Raji (cell line): Measurements from ENCODE around the gene OR52L1.

Experiments
- POLR2A ChIP-seq: IDR thresholded peaks from 2 replicates; pipeline ENCODE4 v1.6.1; 2011; ENCODE audit warnings: low read depth, low read length, control low read depth; ENCODE audit not compliant: insufficient read depth

The OR52L1 gene

DNA sequence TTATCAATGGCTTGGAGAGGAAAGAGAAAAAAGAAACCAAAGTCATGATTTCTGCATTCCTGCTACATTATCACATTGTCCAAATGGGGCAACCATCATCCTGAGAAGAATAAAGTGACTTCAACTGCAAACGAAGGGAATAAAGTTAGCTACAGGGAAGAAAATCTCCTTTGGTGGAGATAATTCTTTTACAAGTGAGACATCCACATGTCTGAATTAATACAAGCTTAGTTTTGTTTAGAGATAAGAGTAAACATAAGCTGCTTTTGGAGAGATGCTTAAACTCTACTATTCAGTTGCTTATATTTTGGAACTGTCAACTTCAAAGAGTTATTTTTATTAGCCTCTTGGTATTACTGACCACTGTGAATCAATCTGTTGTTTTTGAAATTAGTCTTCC lies at the start of gene OR52L1:
Gene OR52L1, minus strand, starts transcription at position 101 of the 400 bp plus-strand sequence. Its CDS starts 55 bp downstream, at position 46.
- no peak for TF ChIP-seq POLR2A

GRCh38 chr11:6030708-6031405 lies 44.1 kb upstream of the OR52L1 start, which contains the start of gene OR56A1:
OR56A1 (minus strand) TSS chr11:6030758; CDS start chr11:6027692, 3,066 bp downstream.
- no peak for TF ChIP-seq POLR2A

DNA sequence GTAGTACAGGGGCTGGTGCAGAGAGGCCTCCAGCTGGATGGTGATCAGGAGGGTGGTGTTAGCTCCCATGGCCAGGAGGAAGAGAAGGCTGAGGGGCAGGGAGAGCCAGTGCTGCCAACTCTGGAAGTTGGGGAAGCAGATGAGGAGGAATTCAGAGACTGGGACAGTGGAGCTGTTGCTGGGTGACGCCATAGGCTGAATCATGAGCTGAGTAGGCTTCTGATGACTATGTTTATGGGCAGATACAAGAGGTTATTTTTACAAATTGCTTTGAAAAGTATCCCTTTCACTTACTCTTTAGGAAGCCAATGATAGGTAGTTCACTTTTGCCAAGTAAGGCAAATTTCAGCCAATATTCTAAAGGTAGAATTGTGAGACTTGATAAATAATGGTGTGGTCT lies 40.7 kb upstream of the OR52L1 start:
- no peak for TF ChIP-seq POLR2A

DNA sequence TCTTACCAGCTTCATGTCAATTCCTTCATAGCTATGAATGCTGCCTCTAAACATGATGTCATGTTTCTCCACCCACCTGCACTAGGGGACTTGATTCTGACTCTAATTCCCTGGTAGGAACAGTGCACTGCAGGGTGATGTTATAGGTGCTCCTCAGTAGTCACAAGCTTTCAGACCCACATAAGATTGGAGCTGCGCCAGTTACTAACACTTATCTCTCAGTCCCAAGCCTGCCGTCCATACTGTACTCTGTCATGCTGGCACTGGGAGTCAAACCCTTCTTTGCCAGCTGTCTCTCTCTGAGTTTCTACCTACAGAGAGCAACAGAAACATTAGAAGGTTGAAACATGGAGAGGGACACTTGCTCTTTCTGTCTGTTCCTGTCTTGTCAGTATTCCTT lies 38.3 kb upstream of the OR52L1 start:
- no peak for TF ChIP-seq POLR2A

- TF ChIP-seq POLR2A: no peak
These were observed 36.2 kb upstream of the OR52L1 start for GRCh38 chr11:6022956-6023355.

- TF ChIP-seq POLR2A: no peak
These were observed 26.3 kb upstream of the OR52L1 start for GRCh38 chr11:6013042-6013441.

DNA sequence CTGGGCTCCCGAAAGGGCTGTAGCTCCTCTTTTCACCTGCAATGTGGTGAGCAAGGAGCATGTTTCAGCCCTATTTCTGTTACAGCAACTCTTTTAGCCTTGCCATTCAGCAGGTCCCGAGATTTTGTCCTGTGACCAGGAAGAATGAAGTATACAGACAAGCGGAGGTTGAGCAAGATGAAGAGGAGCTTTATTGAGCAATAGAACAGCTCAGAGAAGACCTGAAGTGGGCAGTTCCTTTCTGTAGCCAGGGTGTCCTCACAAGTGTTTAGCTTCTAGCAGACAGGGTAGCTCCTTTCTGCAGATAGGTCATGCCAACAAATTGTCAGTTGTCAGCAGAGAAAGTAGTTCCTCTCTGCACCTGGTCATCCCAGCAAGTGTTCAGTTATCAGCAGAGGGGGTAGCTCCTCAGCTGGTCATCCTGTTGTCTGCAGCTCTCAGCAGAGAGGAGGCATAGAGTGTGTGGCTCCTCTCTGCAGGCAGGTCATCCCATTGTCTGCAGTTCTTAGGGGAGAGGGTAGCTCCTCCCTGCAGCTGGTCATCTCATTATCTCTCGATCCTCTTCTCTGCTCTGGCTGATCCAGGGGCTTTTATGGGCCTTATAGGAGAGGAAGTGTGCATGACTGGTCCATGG lies 25.4 kb upstream of the OR52L1 start:
- TF ChIP-seq POLR2A: no peak

DNA sequence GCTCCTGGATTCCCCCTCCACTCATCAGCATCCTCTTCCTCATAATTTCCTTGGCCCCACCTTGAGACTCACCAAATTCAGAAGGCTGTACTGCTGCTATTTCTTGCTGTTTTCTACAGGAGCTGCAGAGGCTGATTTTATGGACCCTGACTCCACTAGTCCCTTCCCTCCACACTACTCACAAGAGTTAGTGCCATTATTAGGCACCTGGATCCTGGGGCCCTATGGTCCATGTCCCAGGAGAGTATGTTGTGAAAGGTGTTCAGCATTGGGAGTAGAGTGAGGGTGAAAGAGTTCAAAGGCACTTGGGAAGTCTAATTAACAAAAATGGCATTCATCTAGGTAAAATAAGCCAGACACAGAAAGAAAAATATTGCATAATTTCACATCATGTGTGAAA lies 20.1 kb upstream of the OR52L1 start, which contains the start of gene OR56A4:
Gene OR56A4, minus strand, starts transcription at position 101 of the 400 bp plus-strand sequence. CDS start 3,954 bp downstream, outside the sequence.
- no peak for TF ChIP-seq POLR2A

- TF ChIP-seq POLR2A: no peak
These were observed 19.6 kb upstream of the OR52L1 start for GRCh38 chr11:6006395-6006794.

DNA sequence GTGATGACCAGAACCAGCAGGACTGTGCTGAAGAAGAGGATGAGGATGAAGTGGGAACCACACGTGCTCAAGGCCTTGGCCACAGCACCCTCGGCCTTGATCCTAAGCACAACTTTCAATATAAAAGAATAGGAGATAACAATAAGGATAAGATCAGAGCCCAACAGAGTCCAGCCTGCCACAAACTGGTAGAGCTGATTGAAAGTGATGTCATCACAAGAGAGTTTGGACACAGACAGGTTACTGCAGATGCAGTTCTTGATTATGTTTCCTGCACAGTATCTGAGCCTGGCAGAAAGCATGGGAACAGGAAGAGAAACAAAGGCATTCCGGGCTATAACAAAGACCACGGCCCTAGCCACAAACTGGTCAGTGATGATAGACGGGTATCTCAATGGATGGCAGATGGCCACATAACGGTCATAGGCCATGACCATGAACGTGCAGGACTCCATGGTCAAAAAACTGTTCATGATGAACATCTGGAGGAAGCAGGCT lies 15.5 kb upstream of the OR52L1 start:
- no peak for TF ChIP-seq POLR2A

DNA sequence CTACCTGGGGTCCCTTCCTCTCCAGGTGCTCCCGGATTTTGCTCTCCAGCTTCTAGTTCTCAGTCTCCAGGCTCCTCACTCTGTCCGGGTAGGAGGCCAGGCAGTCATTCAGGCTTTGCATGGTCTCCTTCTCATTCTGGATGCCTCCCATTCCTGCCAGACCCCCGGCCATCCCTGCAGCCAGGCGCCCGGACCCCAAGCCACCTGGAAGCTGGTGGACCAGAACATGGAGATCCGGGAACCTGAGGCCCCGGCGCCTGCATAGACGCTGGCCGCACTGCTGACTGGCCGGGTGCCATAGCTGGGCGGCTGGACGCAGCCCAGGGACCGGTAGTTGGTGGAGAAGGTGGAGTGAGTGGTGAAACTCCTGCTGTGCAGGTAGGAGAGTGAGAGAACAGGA lies 8.0 kb upstream of the OR52L1 start:
- no peak for TF ChIP-seq POLR2A

DNA sequence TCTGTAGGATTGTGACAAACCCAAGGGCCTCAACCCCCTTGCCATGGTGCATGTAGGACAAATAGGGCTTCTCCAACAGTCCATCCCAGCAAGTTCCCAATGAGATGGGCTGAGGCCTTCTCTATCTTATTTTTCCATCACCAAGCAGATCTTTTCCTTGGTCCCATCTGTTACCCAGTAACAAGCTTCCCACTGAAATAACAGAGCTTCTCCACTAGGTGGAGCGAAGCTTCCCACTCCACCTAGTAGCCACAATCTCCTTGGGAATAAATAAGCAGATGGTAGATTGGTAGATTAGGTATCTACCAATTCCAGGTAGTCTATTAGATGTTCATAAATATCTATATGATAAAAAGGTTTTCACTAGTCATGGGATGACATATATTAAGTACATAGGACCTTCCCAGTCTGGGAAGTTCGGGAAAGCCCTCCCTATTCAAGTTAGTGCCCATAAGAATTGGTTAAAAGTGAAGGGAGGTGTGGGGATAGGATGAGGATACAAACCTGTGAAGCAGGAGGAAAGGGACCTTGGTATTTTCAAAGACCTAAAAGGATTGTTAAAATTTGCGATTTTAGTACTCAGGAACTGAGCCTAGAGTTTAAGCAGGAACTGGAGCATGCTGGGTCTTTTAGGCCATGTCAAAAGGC lies 5.9 kb upstream of the OR52L1 start:
- no peak for TF ChIP-seq POLR2A

DNA sequence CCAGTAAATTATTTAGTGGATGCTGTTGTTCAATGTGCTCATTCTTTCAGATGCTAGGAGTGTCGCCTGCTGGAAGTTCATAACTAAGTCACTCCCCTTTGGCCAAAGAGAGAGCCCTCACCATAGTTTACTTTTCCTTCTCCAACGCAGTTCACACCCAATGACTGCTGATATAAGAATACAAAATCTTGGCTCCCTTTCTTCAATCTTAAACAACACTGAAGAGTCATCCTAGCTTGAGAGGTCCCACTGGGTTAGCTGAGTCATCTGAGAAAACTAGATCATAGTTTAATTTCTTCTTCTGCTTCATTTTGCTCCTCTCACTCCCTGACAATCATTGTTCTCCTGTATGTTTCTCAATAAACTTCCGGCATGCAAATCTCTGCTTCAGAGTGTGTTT lies 5.4 kb upstream of the OR52L1 start:
- TF ChIP-seq POLR2A: no peak

GRCh38 chr11:5989203-5989602 lies 2.4 kb upstream of the OR52L1 start:
- no peak for TF ChIP-seq POLR2A

GRCh38 chr11:5983443-5983842 lies 3.3 kb downstream of the OR52L1 start:
- TF ChIP-seq POLR2A: no peak

GRCh38 chr11:5973530-5973929 lies 13.3 kb downstream of the OR52L1 start:
- TF ChIP-seq POLR2A: no peak
